ENCODE measurements around the gene TNFRSF4. TPM values are rescaled to one million over a fixed set of nuclear protein-coding genes. Genes with fewer than 3 reads are reported as not detected.

The TNFRSF4 gene
- total RNA-seq, 2 experiments from 2014 or later, result 1.1 TPM; not detected in 1

DNA sequence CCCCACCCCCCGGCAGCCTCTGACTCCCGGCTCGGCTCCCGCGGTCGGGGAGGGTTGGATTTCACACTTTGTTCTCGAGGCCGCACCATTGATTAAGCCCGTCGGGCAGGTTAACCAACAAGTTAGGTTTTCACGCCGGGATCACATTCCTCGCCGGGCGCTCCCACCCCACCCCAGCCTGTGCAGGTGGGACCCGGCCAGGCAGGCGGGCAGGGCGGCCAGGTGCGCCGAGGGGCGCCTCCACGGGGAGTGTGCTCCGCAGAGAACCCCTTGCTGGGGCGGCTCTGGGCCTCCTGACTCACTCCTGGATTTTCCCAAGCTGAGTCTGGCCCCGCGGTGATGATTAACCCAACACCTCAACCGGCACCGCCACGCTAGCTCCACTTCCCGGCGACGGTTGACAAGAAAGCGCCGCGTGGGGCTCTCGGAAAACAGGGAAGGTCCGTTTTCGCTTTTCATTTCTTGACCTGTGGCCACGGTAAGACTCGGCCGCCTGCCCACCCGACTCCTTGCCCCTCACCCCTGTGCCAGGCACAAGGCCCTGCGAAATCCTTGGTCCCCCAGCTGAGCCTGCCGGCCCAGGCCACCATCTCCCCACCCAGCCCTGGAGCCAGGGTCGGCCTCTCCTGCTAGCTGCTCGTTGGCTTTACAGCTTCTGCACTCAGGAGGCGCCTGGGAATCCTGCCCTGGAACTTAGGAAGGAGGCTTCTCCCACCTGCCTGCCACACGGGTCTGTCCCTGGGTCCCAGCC is 49.1 kb downstream of the TNFRSF4 start:
- Histone ChIP-seq H3K36me3 (ENCODE audit: insufficient read depth, low read length) (no peaks in the 10 kb centered on the region), H3K4me3 (ENCODE audit: low read depth, low read length, poor library complexity, severe bottlenecking) (no peak overlapping the region), H3K9me2 (ENCODE audit: insufficient read depth, low read length) (no peaks in the 10 kb centered on the region), H3K4me1 (ENCODE audit: insufficient read depth, low read length, poor library complexity, severe bottlenecking) (no peaks in the 10 kb centered on the region), H3K4me2 (ENCODE audit: low read length) (no peak overlapping the region), H3K27ac (ENCODE audit: low read depth, low read length, poor library complexity, severe bottlenecking) (no peak overlapping the region), H3K79me2 (ENCODE audit: insufficient read depth, low read depth, low read length) (no peaks in the 10 kb centered on the region), H2AFZ (ENCODE audit: low read length) (no peak overlapping the region), H4K20me1 (ENCODE audit: insufficient read depth, low read length) (no peaks in the 10 kb centered on the region), H3K9me3 (ENCODE audit: low read length) (no peaks in the 10 kb centered on the region)
- CTCF ChIA-PET (ENCODE audit: unreplicated experiment), result no interaction called here
- no TSS peak for BruUV-seq (replicated peaks)
- POLR2A ChIA-PET, result no interaction called here
- no peak for TF ChIP-seq EZH2phosphoT487 (IDR thresholded peaks at IDR 0.05; ENCODE audit: borderline replicate concordance, low read depth, low read length)
- TF ChIP-seq, protein P1, sequence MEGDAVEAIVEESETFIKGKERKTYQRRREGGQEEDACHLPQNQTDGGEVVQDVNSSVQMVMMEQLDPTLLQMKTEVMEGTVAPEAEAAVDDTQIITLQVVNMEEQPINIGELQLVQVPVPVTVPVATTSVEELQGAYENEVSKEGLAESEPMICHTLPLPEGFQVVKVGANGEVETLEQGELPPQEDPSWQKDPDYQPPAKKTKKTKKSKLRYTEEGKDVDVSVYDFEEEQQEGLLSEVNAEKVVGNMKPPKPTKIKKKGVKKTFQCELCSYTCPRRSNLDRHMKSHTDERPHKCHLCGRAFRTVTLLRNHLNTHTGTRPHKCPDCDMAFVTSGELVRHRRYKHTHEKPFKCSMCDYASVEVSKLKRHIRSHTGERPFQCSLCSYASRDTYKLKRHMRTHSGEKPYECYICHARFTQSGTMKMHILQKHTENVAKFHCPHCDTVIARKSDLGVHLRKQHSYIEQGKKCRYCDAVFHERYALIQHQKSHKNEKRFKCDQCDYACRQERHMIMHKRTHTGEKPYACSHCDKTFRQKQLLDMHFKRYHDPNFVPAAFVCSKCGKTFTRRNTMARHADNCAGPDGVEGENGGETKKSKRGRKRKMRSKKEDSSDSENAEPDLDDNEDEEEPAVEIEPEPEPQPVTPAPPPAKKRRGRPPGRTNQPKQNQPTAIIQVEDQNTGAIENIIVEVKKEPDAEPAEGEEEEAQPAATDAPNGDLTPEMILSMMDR (conservative IDR thresholded peaks at IDR 0.05; ENCODE audit: low read length), result no peak
- intact Hi-C loops (cut with micrococcal nuclease; ENCODE audit: unreplicated experiment), result no loop called here
- DNase-seq (ENCODE audit: low spot score), result no peak

- BruUV-seq (replicated peaks), result no TSS peak
- Histone ChIP-seq H3K36me3 (ENCODE audit: insufficient read depth, low read length) (no peaks in the 10 kb centered on the region), H3K79me2 (ENCODE audit: insufficient read depth, low read depth, low read length) (no peaks in the 10 kb centered on the region), H3K4me2 (ENCODE audit: low read length) (no peak overlapping the region), H3K27ac (ENCODE audit: low read depth, low read length, poor library complexity, severe bottlenecking) (no peak overlapping the region), H3K4me1 (ENCODE audit: insufficient read depth, low read length, poor library complexity, severe bottlenecking) (no peaks in the 10 kb centered on the region), H3K9me2 (ENCODE audit: insufficient read depth, low read length) (no peaks in the 10 kb centered on the region), H3K9me3 (ENCODE audit: low read length) (no peaks in the 10 kb centered on the region), H2AFZ (ENCODE audit: low read length) (no peak overlapping the region), H3K4me3 (ENCODE audit: low read depth, low read length, poor library complexity, severe bottlenecking) (no peak overlapping the region), H4K20me1 (ENCODE audit: insufficient read depth, low read length) (no peaks in the 10 kb centered on the region)
- TF ChIP-seq, protein P1 (conservative IDR thresholded peaks at IDR 0.05; ENCODE audit: low read length), result no peak
- no peak for TF ChIP-seq EZH2phosphoT487 (IDR thresholded peaks at IDR 0.05; ENCODE audit: borderline replicate concordance, low read depth, low read length)
- CTCF ChIA-PET (ENCODE audit: unreplicated experiment), result no interaction called here
- intact Hi-C loops (cut with micrococcal nuclease; ENCODE audit: unreplicated experiment), result no loop called here
- POLR2A ChIA-PET, result no interaction called here
- no peak for DNase-seq (ENCODE audit: low spot score)
Measured at GRCh38 chr1:1164361-1164700, 49.6 kb downstream of the TNFRSF4 start.

GRCh38 chr1:1163538-1164070 is 50.3 kb downstream of the TNFRSF4 start:
- Histone ChIP-seq H3K4me1 (ENCODE audit: insufficient read depth, low read length, poor library complexity, severe bottlenecking) (no peaks in the 10 kb centered on the region), H3K4me2 (ENCODE audit: low read length) (no peak overlapping the region), H3K36me3 (ENCODE audit: insufficient read depth, low read length) (no peaks in the 10 kb centered on the region), H3K27ac (ENCODE audit: low read depth, low read length, poor library complexity, severe bottlenecking) (no peak overlapping the region), H2AFZ (ENCODE audit: low read length) (no peak overlapping the region), H3K4me3 (ENCODE audit: low read depth, low read length, poor library complexity, severe bottlenecking) (no peak overlapping the region), H3K9me2 (ENCODE audit: insufficient read depth, low read length) (no peaks in the 10 kb centered on the region), H3K79me2 (ENCODE audit: insufficient read depth, low read depth, low read length) (no peaks in the 10 kb centered on the region), H4K20me1 (ENCODE audit: insufficient read depth, low read length) (no peaks in the 10 kb centered on the region), H3K9me3 (ENCODE audit: low read length) (no peaks in the 10 kb centered on the region)
- DNase-seq (ENCODE audit: low spot score), result no peak
- ChIA-PET POLR2A (no interaction called here), CTCF (ENCODE audit: unreplicated experiment) (no interaction called here)
- intact Hi-C loops (cut with micrococcal nuclease; ENCODE audit: unreplicated experiment), result no loop called here
- TF ChIP-seq, protein P1 (conservative IDR thresholded peaks at IDR 0.05; ENCODE audit: low read length), result no peak
- no peak for TF ChIP-seq EZH2phosphoT487 (IDR thresholded peaks at IDR 0.05; ENCODE audit: borderline replicate concordance, low read depth, low read length)
- no TSS peak for BruUV-seq (replicated peaks)

All from OCI-LY7 (cell line).